ENCODE measurements around the gene SFXN3. TPM values are rescaled to one million over a fixed set of nuclear protein-coding genes. Genes with fewer than 3 reads are reported as not detected.

The SFXN3 gene
- total and polyA plus RNA-seq, 9 donors = 20.2 to 51.5 (median 28.6) TPM

- Histone ChIP-seq H3K27ac (no peak overlapping the region), H3K36me3 (no peaks in the 10 kb centered on the region), H3K9me3 (no peaks in the 10 kb centered on the region), H3K4me3 (no peak overlapping the region), H3K27me3 (no peaks in the 10 kb centered on the region), H3K4me1 (ENCODE audit: insufficient read depth) (no peaks in the 10 kb centered on the region)
- 66 to 74% (median 73%) methylated on average over 11 of the region's 11 CpGs for WGBS, 3 donors
- DNase-seq = no peak
- TF ChIP-seq POLR2A (IDR thresholded peaks at IDR 0.05) (no peak), CTCF (IDR thresholded peaks at IDR 0.05) (no peak), EP300 (IDR thresholded peaks at IDR 0.05) (no peak)
- intact Hi-C loops (cut with DNase I) = loop anchor here in 1 of 4 donors (5.0 kb wide), 1 partner anchor 58 kb away; no protein-coding TSS in a partner anchor
These were observed 58.7 kb downstream of the SFXN3 start for GRCh38 chr10:101089520-101090299.

GRCh38 chr10:101090597-101090996 is 59.6 kb downstream of the SFXN3 start:
- TF ChIP-seq POLR2A (IDR thresholded peaks at IDR 0.05) (no peak), EP300 (IDR thresholded peaks at IDR 0.05) (no peak), CTCF (IDR thresholded peaks at IDR 0.05) (no peak)
- no peaks in the 10 kb centered on the region for H3K9me3 ChIP-seq
- no peak overlapping the region for H3K4me3 ChIP-seq
- no peaks in the 10 kb centered on the region for H3K27me3 ChIP-seq
- no peaks in the 10 kb centered on the region for H3K4me1 ChIP-seq (ENCODE audit: insufficient read depth)
- intact Hi-C loops (cut with DNase I) = loop anchor here in 1 of 4 donors (5.0 kb wide), 1 partner anchor 57 kb away; no protein-coding TSS in a partner anchor
- no peaks in the 10 kb centered on the region for H3K36me3 ChIP-seq
- no peak overlapping the region for H3K27ac ChIP-seq
- WGBS, 3 donors = 90 to 94% (median 92%) methylated on average over 5 of the region's 5 CpGs
- DNase-seq = no peak

Other genes starting within 250 kb of the SFXN3 start
- 10 to 100 TPM; 27.0 to 81.9 (median 42.1) TPM for gene SLF2, start 118.3 kb upstream of the SFXN3 start, total RNA-seq
- 10 to 100 TPM; 19.6 to 20.5 TPM for gene SLF2, start 118.3 kb upstream of the SFXN3 start, polyA plus RNA-seq
- 10 to 100 TPM in 5 of 7 donors, 1 to 10 TPM in 2; 5.9 to 24.9 (median 13.1) TPM for gene SEMA4G, start 61.7 kb upstream of the SFXN3 start, total RNA-seq
- 10 to 100 TPM in 1 of 2 donors, 1 to 10 TPM in 1; 9.1 to 25.5 TPM for gene SEMA4G, start 61.7 kb upstream of the SFXN3 start, polyA plus RNA-seq
- 100 to 1,000 TPM in 1 of 7 donors, 10 to 100 TPM in 6; 68.2 to 113 (median 83.3) TPM for gene MRPL43, start 43.7 kb upstream of the SFXN3 start, total RNA-seq
- 100 to 1,000 TPM in 1 of 2 donors, 10 to 100 TPM in 1; 56.6 to 126 TPM for gene MRPL43, start 43.7 kb upstream of the SFXN3 start, polyA plus RNA-seq
- gene TWNK, start 43.7 kb upstream of the SFXN3 start, total RNA-seq = 10 to 100 TPM in 4 of 7 donors, 1 to 10 TPM in 3; 2.4 to 13.9 (median 10.7) TPM
- 10 to 100 TPM in 1 of 2 donors, 1 to 10 TPM in 1; 5.3 to 12.5 TPM for gene TWNK, start 43.7 kb upstream of the SFXN3 start, polyA plus RNA-seq
- gene LZTS2, start 31.4 kb upstream of the SFXN3 start, total RNA-seq = 100 to 1,000 TPM in 2 of 7 donors, 10 to 100 TPM in 5; 60.6 to 121 (median 77.4) TPM
- 10 to 100 TPM in 1 of 2 donors, 1 to 10 TPM in 1; 9.4 to 93.9 TPM for gene LZTS2, start 31.4 kb upstream of the SFXN3 start, polyA plus RNA-seq
- gene PDZD7, start 105 bp upstream of the SFXN3 start, total RNA-seq = 1 to 10 TPM in 2 of 7 donors, under 1 TPM in 5; 0.56 to 1.2 (median 0.74) TPM
- under 1 TPM; 0.07 to 0.44 TPM for gene PDZD7, start 105 bp upstream of the SFXN3 start, polyA plus RNA-seq
- gene KAZALD1, start 30.8 kb downstream of the SFXN3 start, total RNA-seq = 1 to 10 TPM in 2 of 7 donors, under 1 TPM in 3, not detected in 2; 0.57 to 1.4 (median 0.94) TPM
- 1 to 10 TPM in 1 of 2 donors, under 1 TPM in 1; 0.46 to 1.9 TPM for gene KAZALD1, start 30.8 kb downstream of the SFXN3 start, polyA plus RNA-seq
- gene TLX1, start 100.1 kb downstream of the SFXN3 start, total RNA-seq = not detected
- not detected for gene TLX1, start 100.1 kb downstream of the SFXN3 start, polyA plus RNA-seq
- gene LBX1, start 198.2 kb downstream of the SFXN3 start, total RNA-seq = not detected
- not detected for gene LBX1, start 198.2 kb downstream of the SFXN3 start, polyA plus RNA-seq